GM12878 (cell line): Measurements from ENCODE around the gene AGBL2. TPM values are rescaled to one million over a fixed set of nuclear protein-coding genes. Genes with fewer than 3 reads are reported as not detected.

Source experiments
- ASH2L ChIP-seq: fragments of 300-600, 200-600 bp; sonication (generic); IDR thresholded peaks from 2 replicates; pipeline ENCODE4 v1.6.1; 2017; ENCODE audit warnings: low read depth, mild to moderate bottlenecking, borderline replicate concordance
- BHLHE40 ChIP-seq, 2 experiments: fragments of 450-650 bp in 1 of 2; IDR thresholded peaks; 2 replicates each; pipeline ENCODE4 v1.6.1; 2011 to 2017; ENCODE audit warnings: low read depth in 2 of 2, borderline replicate concordance in 1 of 2, improper control_type of control experiment in 1 of 2, low read length in 1 of 2, mild to moderate bottlenecking in 1 of 2
- BMI1 ChIP-seq: fragments of 450-650 bp; IDR thresholded peaks from 2 replicates; pipeline ENCODE4 v1.6.1; 2016; ENCODE audit warnings: mild to moderate bottlenecking, moderate library complexity, borderline replicate concordance
- CEBPB ChIP-seq, 2 experiments: fragments of 150-350 bp in 1 of 2; IDR thresholded peaks; 2 replicates each; pipeline ENCODE4 v1.6.1; 2012 to 2014; ENCODE audit warnings: low read depth in 2 of 2, low read length in 2 of 2, borderline replicate concordance in 1 of 2, inconsistent platforms in 1 of 2
- CREB1 ChIP-seq: IDR thresholded peaks from 2 replicates; pipeline ENCODE4 v1.6.1; 2012; ENCODE audit warnings: low read depth, mild to moderate bottlenecking, inconsistent platforms
- HDAC2 ChIP-seq: fragments of 200-600 bp; sonication (generic); IDR thresholded peaks from 2 replicates; pipeline ENCODE4 v1.6.1; 2017
- HDAC6 ChIP-seq: fragments of 200-600 bp; sonication (generic); IDR thresholded peaks from one replicate; pipeline ENCODE4 v1.8.0; 2017; ENCODE audit warnings: antibody characterized with exemption; ENCODE audit not compliant: unreplicated experiment
- KDM1A ChIP-seq: fragments of 200-600 bp; sonication (generic); IDR thresholded peaks from 2 replicates; pipeline ENCODE4 v1.6.1; 2016; ENCODE audit warnings: borderline replicate concordance
- LARP7 ChIP-seq: fragments of 450-650 bp; IDR thresholded peaks from 2 replicates; pipeline ENCODE4 v1.6.1; 2017; ENCODE audit warnings: mild to moderate bottlenecking
- NRF1 ChIP-seq: conservative IDR thresholded peaks from 2 replicates; pipeline ENCODE4 v1.6.1; 2011; ENCODE audit warnings: mild to moderate bottlenecking, low read depth, low read length, improper control_type of control experiment
- RELA ChIP-seq: fragments of 450-650 bp; IDR thresholded peaks from 2 replicates; pipeline ENCODE4 v1.8.0; 2014; ENCODE audit warnings: borderline replicate concordance; ENCODE audit not compliant: partially characterized antibody
- RUNX3 ChIP-seq: IDR thresholded peaks from 2 replicates; pipeline ENCODE4 v1.6.1; 2012; ENCODE audit warnings: low read length, inconsistent platforms
- SMARCA5 ChIP-seq: fragments of 450-650 bp; IDR thresholded peaks from 2 replicates; pipeline ENCODE4 v1.6.1; 2017; ENCODE audit warnings: mild to moderate bottlenecking
- SRF ChIP-seq, 2 experiments: IDR thresholded peaks; 2 replicates each; pipeline ENCODE4 v1.6.1; 2011; ENCODE audit warnings: low read depth in 2 of 2, low read length in 2 of 2, mild to moderate bottlenecking in 1 of 2, moderate library complexity in 1 of 2
- STAT1 ChIP-seq: fragments of 450-650 bp; conservative IDR thresholded peaks from 2 replicates; pipeline ENCODE4 v1.6.1; 2014; ENCODE audit warnings: antibody characterized with exemption, mild to moderate bottlenecking
- TCF3 ChIP-seq: IDR thresholded peaks from 2 replicates; pipeline ENCODE4 v1.6.1; 2012; ENCODE audit warnings: low read depth, mild to moderate bottlenecking, low read length, borderline replicate concordance; ENCODE audit not compliant: insufficient read depth
- YY1 ChIP-seq: IDR thresholded peaks from 2 replicates; pipeline ENCODE4 v1.6.1; 2011; ENCODE audit warnings: low read depth, mild to moderate bottlenecking, low read length
- polyA plus RNA-seq, 11 experiments: library from polyadenylated mRNA; depleted of rRNA in 4 of 11; unstranded in 6 of 11; stranded (reverse) in 5 of 11; fragments of >200 nt; fragmentation: Nextera tagmentation in 4 of 11; fragmentation: Illumina TruSeq in 1 of 11; extraction: Ambion mirVana in 4 of 11; extraction: Trizol in 1 of 11; gene quantifications; 1 replicate in 1 of 11; 2 replicates in 10 of 11; pipeline versions ENCODE4 v1.2.1 to v1.2.3, GENCODE V29; 2011 to 2016; ENCODE audit warnings: inconsistent platforms in 2 of 11, missing spikeins in 2 of 11, low read depth in 1 of 11
- total RNA-seq, 4 experiments: library from RNA; depleted of rRNA in 3 of 4; stranded (reverse); fragments of >200 nt in 3 of 4; fragmentation: Illumina TruSeq in 1 of 4; extraction: Trizol in 1 of 4; gene quantifications; 2 replicates each; pipeline versions ENCODE4 v1.2.1 to v1.2.3, GENCODE V29; 2013 to 2021
- TF ChIP-seq, protein P1 (sequence below): fragments of 450-650 bp; IDR thresholded peaks from 2 replicates; pipeline ENCODE4 v1.6.1; 2017; ENCODE audit warnings: antibody characterized with exemption, mild to moderate bottlenecking, moderate library complexity
- TF ChIP-seq, protein P2 (sequence below): fragments of 450-650 bp; IDR thresholded peaks from 2 replicates; pipeline ENCODE4 v1.6.1; 2017; ENCODE audit warnings: low read depth, mild to moderate bottlenecking, moderate library complexity
- TF ChIP-seq, protein P3 (sequence below): fragments of 450-650 bp; IDR thresholded peaks from 2 replicates; pipeline ENCODE4 v1.6.1; 2017; ENCODE audit warnings: borderline replicate concordance
- TF ChIP-seq, protein P4 (sequence below): fragments of 450-650 bp; IDR thresholded peaks from 2 replicates; pipeline ENCODE4 v1.6.1; 2014; ENCODE audit warnings: mild to moderate bottlenecking
- TF ChIP-seq, protein P5 (sequence below): IDR thresholded peaks from 2 replicates; pipeline ENCODE4 v1.6.1; 2011; ENCODE audit warnings: borderline replicate concordance, low read depth, mild to moderate bottlenecking, moderate library complexity, low read length; ENCODE audit not compliant: insufficient read depth, poor library complexity, severe bottlenecking

Gene AGBL2
- total and polyA plus RNA-seq, 10 of the 15 experiments (the other 5 are each of a cell fraction or from before 2014, with no cell fraction given), result 0.93 to 12.2 (median 2.9) TPM

DNA sequence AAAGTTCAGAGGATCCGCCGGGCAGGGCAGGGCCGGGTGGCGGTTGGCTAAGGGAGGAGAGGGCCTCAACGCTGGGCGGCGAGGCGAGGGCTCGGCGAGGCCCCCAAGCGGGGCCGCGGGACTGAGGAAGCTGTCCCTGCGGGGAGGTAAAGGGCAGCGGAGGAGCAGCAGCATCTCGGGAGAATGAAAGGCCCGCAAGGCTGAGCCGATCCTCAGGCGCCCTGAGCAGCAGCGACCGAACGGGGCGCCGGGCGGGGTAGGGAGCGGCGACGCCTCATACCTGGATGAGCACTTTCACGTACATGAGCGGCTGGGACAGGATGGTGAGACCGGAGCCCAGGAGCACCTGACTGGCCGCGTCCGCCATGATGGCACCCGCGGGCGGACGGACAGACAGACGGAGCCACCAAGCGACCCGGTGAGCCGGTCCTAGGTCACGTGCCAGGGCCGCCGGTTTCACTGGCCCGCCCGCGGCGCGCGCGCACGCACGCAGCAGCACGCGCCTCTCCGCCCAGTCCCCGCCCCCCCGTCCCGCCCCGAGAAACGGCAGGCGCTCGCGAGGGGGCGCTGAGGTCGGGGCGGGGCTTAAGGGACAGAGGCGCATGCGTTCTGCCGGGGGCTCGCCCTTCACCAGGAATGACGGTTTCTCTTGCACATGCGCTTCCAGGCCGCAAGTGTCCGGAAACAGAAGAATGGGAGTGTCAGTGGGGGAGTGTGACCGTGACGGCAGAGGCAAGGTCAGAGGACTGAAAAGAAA lies 72.9 kb downstream of the AGBL2 start, which contains the start of gene MTCH2 (continued):
- TF ChIP-seq ASH2L (0 out of 2 replicates have a peak, but pooled peaks have one; percentile 65), LARP7 (peak; percentile 94), TCF3 (0 out of 2 replicates have a peak, but pooled peaks have one; percentile 31), SRF (IDR thresholded peaks at IDR 0.05; ENCODE audit: low read depth in 2 of 2, low read length in 2 of 2) (no peak), BMI1 (no peak), HDAC6 (no peak), NRF1 (peak; percentile 98), YY1 (peak; percentile 96), RUNX3 (peak; percentile 15; the same call in 1 of the 2 replicates), KDM1A (no peak), RELA (peak; percentile 60), CREB1 (peak; percentile 52), SMARCA5 (peak; percentile 49; the same call in 1 of the 2 replicates), BHLHE40 (IDR thresholded peaks at IDR 0.05; ENCODE audit: borderline replicate concordance in 1 of 2, low read depth in 2 of 2, low read length in 1 of 2) (peak; percentile 95 to 100), HDAC2 (no peak), CEBPB (IDR thresholded peaks at IDR 0.05; ENCODE audit: borderline replicate concordance in 1 of 2, low read depth in 2 of 2, low read length in 2 of 2) (no peak), STAT1 (no peak)
- TF ChIP-seq, protein P1, sequence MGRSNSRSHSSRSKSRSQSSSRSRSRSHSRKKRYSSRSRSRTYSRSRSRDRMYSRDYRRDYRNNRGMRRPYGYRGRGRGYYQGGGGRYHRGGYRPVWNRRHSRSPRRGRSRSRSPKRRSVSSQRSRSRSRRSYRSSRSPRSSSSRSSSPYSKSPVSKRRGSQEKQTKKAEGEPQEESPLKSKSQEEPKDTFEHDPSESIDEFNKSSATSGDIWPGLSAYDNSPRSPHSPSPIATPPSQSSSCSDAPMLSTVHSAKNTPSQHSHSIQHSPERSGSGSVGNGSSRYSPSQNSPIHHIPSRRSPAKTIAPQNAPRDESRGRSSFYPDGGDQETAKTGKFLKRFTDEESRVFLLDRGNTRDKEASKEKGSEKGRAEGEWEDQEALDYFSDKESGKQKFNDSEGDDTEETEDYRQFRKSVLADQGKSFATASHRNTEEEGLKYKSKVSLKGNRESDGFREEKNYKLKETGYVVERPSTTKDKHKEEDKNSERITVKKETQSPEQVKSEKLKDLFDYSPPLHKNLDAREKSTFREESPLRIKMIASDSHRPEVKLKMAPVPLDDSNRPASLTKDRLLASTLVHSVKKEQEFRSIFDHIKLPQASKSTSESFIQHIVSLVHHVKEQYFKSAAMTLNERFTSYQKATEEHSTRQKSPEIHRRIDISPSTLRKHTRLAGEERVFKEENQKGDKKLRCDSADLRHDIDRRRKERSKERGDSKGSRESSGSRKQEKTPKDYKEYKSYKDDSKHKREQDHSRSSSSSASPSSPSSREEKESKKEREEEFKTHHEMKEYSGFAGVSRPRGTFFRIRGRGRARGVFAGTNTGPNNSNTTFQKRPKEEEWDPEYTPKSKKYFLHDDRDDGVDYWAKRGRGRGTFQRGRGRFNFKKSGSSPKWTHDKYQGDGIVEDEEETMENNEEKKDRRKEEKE, result 0 out of 2 replicates have a peak, but pooled peaks have one; percentile 7
- TF ChIP-seq, protein P2, sequence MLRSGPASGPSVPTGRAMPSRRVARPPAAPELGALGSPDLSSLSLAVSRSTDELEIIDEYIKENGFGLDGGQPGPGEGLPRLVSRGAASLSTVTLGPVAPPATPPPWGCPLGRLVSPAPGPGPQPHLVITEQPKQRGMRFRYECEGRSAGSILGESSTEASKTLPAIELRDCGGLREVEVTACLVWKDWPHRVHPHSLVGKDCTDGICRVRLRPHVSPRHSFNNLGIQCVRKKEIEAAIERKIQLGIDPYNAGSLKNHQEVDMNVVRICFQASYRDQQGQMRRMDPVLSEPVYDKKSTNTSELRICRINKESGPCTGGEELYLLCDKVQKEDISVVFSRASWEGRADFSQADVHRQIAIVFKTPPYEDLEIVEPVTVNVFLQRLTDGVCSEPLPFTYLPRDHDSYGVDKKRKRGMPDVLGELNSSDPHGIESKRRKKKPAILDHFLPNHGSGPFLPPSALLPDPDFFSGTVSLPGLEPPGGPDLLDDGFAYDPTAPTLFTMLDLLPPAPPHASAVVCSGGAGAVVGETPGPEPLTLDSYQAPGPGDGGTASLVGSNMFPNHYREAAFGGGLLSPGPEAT, result no peak
- TF ChIP-seq, protein P3, sequence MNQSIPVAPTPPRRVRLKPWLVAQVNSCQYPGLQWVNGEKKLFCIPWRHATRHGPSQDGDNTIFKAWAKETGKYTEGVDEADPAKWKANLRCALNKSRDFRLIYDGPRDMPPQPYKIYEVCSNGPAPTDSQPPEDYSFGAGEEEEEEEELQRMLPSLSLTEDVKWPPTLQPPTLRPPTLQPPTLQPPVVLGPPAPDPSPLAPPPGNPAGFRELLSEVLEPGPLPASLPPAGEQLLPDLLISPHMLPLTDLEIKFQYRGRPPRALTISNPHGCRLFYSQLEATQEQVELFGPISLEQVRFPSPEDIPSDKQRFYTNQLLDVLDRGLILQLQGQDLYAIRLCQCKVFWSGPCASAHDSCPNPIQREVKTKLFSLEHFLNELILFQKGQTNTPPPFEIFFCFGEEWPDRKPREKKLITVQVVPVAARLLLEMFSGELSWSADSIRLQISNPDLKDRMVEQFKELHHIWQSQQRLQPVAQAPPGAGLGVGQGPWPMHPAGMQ, result no peak
- TF ChIP-seq, protein P4, sequence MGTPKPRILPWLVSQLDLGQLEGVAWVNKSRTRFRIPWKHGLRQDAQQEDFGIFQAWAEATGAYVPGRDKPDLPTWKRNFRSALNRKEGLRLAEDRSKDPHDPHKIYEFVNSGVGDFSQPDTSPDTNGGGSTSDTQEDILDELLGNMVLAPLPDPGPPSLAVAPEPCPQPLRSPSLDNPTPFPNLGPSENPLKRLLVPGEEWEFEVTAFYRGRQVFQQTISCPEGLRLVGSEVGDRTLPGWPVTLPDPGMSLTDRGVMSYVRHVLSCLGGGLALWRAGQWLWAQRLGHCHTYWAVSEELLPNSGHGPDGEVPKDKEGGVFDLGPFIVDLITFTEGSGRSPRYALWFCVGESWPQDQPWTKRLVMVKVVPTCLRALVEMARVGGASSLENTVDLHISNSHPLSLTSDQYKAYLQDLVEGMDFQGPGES, result no peak
- TF ChIP-seq, protein P5, sequence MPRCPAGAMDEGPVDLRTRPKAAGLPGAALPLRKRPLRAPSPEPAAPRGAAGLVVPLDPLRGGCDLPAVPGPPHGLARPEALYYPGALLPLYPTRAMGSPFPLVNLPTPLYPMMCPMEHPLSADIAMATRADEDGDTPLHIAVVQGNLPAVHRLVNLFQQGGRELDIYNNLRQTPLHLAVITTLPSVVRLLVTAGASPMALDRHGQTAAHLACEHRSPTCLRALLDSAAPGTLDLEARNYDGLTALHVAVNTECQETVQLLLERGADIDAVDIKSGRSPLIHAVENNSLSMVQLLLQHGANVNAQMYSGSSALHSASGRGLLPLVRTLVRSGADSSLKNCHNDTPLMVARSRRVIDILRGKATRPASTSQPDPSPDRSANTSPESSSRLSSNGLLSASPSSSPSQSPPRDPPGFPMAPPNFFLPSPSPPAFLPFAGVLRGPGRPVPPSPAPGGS, result peak; percentile 19
